ENCODE results near the gene CFAP57.
A peak's percentile ranks its signal among the peaks of the same experiment; 100 is the strongest.

The CFAP57 gene

DNA sequence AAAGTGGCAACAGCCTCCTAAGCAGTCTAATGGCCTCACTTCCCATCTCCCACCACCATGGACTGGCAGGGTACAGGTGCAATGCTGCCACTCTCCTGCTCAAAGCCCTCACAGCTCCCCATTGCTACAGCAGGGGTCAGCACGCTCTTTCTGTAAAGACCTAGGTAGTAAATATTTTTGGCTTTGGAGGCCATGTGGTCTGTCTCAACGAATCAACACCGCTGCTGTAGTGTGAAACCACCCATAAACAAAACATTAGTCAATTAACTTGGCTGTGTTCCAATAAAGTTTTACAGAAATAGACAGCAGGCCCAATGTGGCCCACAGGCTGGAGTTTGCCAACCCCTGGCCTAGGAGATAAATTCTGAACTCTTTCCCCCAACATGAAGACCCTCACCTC, 53.0 kb downstream of the CFAP57 start:
- no peak for DNase-seq (ENCODE audit: low read depth in 2 of 2)

DNA sequence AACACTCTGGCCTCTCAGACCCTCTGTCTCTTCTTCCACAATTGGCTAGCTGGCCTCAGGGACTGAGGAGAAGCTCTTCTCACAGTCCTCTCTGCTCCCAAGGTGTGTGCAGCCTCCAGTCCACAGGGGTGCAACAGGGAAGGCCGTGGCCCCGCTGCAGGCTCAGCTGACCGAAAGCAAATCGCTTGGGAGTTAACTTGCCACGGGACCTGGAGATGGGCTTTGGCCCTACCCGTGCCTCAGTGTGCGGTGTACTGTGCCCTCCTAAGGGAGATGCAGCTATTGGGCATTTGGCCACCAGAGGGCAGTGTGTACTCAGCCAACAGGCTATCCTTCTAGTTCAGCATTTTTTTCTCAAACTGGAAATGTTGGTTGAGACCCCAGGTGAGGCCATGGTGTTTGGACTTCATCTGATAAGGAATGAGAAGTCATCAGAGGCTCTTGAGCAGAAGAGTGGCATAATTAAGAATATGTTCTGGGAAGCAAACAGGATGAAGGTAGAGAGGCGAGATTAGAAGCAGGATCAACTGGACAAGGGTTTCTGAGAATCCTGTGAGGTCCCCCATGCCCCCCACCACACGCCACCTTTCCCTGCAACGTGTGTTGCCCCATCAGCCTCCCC, 55.1 kb downstream of the CFAP57 start:
- peak; percentile 58 to 85 for DNase-seq (ENCODE audit: low read depth in 2 of 2)

DNA sequence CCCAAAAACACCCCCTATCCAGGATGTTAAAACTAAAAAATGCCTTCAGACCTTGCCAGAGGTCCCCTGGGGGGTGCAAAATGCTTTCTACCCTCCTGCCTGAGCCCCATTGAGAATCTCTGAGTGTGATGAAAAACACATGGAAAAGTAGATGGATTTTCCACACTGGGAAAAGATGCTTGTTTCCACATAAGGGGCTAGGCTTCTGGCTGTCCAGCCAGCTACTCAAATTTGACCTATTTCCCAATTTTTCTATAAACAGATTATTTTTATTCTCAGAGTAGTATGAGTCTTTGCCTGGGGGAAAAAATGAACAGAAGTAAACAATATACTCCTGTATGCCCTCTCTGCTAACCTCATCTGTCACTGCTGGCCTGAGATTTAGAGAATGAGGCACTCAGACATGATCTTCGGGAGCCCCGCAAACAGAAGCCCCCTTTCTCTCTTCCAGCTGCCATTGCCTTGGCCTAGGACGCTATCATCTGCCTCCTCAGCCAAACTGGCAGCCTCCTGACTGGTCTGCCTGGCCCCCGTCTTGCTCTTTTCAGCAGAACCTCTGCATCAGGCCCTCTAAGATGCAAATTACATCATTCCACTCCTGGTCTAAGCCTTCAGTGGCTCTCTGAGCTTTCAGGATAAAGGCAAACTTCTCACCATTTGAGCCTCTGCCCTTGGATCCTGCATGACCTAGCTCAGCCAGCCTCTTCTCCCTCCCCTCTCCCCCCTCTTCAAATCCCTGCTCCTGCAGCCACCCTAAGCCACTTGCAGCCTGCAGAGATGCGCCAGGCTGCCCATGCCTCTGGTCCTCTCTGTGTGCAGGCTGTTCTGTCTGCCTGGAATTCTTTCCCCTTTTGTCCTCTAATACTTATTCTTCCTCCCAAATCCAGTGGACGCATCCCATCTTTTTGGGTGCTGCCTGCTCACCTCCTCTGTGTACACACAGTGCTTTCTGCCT, 58.0 kb downstream of the CFAP57 start:
- no peak for DNase-seq (ENCODE audit: low read depth in 2 of 2)

DNA sequence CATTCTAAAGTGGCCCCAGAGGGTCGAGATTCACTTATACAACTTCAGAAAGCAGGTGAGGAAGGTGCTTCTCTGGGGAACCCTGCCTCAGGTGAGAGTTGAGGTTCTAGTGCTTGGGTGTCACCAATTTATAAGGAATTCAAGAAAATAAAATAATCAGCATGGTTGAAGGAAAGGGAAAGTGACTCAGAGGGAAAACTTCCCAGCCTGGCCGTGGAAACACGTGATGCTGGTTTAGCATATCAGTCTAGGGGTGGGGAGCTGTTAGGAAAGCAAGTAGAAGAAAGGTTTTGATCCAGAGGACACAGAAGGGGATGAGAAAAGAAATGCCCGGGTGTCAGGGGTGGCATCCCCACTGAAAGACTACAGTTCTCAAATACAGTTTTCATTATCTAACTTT, 59.9 kb downstream of the CFAP57 start:
- no peak for DNase-seq (ENCODE audit: low read depth in 2 of 2)

DNA sequence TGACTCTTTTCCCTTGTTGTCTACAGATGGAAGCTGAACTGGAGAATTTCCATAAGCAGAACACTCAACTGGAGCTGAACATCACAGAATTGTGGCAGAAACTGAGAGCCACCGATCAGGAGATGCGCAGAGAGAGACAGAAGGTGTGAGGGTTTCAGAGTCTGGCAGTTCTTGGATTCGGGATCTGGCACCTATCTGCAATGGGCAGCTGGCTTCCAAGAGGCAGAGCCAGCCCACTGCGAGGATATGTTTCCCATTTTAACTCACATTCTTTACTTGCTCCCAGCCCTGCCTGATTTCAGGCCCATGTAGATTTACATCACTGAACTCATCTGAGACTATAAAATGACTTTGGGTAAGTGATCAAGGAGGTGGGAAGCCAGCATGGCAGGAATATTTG, 60.4 kb downstream of the CFAP57 start:
- no peak for DNase-seq (ENCODE audit: low read depth in 2 of 2)

DNA sequence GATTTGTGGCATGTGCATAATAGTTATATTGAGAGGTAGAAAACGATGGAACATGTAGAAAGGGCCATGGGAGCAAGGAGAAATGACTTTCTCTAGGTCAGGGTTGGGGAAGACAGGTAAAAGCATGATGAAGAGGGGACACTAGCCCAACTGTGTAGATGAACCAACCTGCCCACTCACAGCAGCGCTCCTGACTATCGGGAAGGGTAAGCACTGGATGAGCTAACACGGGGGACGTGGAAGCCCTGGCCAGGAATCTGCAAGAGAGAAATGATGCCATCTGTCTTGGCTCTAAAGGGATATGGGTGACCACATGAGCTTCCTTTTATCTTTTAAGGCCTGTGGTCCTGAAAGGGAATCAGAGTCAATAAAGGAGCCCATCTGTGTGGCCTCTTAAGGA, 61.5 kb downstream of the CFAP57 start:
- no peak for DNase-seq (ENCODE audit: low read depth in 2 of 2)

DNA sequence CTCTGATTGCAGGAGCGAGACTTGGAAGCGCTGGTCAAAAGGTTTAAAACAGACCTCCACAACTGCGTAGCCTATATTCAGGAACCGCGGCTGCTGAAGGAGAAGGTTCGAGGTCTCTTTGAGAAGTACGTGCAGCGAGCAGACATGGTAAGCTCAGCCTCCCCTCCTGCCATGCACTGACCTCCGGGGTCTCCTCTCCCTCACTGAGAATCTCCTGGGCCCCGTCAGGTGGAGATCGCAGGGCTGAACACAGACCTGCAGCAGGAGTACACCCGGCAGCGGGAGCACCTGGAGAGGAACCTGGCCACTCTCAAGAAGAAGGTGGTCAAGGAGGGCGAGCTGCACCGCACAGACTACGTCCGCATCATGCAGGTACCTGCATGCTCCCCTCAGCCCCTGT, 62.1 kb downstream of the CFAP57 start:
- no peak for DNase-seq (ENCODE audit: low read depth in 2 of 2)

DNA sequence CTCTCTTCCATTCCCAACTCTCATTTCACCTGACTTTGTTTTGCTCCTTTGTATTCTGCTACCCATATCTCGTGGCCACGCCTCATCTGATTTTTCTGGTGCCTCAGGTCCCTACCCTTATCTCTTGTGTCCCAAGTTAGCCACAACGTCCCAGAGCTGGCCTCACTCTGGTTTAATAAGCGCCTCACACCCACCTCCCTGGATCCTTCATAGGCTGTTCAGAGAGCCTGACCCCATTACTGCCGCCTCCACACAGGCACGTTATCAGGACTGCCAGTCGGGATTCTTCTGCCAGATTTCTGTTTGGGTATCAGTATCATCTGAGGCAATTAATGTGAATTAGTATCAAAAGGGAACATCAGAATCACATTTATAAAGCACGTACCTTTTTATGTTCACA, 62.9 kb downstream of the CFAP57 start:
- DNase-seq (ENCODE audit: low read depth in 2 of 2), result no peak

DNA sequence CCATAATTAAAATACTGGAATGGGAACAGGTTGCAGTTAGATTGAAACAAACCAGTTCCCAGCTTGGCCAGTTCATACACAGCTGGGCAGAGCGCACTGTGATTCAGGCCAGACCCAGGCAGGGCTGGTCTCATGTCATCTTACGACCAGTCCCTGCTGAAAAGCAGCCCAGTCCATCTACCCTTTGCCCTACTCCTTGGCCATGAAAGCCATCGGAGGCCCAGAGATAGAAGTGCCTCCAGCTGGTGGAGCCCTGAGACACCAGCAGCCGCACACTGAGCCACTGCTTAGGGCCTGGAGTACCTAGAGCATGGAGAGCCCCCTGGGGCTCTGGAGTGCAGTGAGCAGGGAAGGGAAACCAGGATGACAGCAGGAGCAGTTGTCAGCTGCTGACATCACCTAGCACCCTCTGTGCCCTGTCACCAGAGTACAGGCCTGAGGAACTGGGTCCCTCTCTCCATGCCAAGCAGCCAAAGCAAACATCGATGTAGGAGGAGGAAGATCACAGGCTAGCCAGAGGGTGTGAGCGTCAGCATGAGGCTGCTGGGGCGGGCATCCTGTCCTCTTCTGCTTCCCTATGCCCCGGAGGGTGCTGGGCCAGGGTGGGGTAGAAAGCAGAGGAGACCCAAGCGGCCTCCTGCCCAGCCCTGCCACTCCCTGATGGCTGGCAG, 63.5 kb downstream of the CFAP57 start:
- no peak for DNase-seq (ENCODE audit: low read depth in 2 of 2)

DNA sequence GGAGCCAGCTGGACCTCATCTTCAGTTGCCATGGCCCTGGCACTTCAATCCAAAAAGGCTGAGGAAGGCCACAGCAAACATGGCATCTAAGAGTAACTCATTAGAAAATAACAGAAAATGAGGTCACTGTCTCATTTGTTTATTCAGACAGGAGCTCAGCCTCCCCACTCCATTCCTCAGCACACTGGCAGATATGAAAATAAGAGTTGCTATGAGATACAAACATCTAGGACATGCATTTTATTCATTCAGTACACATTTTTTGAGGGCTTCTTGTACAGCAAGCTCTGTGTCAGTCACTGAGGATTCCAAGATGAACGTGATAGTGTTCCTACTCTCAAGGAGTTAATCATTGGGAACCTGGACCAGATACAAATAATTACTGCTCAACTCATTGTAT, 65.0 kb downstream of the CFAP57 start:
- DNase-seq (ENCODE audit: low read depth in 2 of 2), result no peak

DNA sequence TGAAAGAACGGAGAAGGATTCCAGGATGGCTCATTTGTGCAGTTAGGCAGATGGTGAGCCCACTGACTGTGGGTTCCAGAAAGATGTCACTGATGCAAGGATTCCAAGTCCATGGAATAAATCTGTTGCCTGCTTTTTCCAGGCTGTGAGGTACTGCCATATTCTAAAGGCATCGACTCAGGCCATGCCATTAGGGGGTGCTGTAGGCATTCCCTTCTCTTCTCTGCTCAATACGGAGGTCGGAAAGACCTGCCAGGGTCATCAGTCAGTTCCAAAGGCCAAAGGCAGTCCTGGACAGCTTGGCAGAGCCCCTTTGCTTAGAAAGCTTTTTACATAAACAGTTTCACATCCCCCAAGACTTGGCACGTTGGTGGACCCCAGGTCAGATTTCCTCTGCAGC, 66.0 kb downstream of the CFAP57 start:
- DNase-seq (ENCODE audit: low read depth in 2 of 2), result no peak

DNA sequence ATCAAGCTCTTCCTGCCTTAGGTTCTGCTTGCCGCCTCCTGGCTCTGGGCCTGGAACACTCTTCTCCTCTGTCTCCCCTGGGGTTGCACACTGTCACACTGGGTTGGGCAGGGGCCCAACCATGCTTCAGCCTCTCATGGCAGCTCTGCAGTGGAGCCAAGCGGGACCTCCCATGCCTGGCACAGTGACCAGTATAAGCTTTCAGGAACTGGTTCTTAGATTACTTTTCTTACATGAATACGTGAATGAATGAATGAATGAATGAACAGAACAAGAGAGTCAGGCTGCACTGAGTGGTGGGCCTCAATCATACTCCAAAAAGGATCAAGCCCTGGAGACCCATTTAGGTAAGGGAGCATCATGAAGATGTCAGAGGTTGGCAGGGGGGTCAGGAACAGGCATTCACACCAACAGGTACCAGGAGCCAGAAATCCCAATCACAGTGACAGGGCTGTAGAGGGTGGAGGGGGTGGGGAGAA, 66.9 kb downstream of the CFAP57 start:
- DNase-seq (ENCODE audit: low read depth in 2 of 2), result no peak

DNA sequence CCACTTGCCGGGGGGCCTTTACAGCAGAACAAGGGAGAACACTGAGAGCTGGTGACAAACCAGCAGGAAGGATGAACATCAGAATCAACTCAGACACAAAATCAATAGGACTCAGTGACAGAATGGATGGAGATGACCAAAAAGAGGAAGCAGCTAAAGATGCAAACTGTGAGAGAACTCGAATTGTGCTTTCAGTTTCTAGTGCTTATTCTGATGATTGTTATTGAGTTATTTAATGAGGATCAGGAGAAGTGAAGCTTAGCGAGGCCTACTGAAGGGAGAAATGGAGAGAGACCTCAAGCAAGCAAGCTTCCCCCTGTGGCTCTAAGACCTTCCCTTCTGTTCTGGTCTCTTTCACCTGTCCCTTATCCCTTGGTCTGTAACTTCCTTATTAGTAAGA, 67.4 kb downstream of the CFAP57 start:
- no peak for DNase-seq (ENCODE audit: low read depth in 2 of 2)

DNA sequence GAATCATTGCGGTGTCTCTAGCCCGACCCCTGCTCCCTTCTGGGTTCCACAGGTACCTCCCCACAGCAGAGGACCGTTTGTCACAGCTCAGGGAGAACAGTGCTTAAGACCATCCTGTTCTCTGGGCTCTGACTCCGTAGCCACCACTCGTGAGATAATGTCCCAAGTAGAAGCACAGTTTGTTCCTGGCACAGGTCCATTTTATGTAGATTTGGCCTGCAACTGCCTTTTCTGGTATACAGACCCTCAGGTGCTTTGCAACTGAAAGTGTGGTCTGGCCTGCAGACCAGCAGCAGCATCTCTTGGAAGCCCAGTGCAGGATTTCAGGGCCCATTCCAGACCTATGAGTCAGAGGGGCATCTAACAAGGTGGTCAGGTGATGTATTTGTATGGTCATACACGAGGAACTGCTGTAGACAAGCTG, 69.3 kb downstream of the CFAP57 start:
- no peak for DNase-seq (ENCODE audit: low read depth in 2 of 2)

DNA sequence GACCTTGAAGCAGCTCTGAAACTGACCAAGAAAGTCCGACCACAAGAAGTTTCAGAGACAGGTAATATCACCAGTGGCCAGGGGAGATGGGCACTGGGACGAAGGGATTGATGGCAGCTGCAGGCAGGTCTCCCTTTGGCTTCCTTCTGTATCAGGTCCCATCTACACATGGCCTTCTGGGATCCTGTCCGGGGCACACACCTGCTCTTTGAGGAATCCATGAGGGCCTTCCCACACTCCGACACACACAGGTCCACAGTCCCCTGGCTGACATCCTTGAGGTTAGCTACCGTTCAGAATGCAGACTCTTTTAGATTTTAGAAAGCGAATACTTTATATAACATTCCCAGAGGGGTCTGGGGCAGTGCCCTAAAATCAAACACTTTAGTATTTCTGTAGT, 71.2 kb downstream of the CFAP57 start:
- DNase-seq (ENCODE audit: low read depth in 2 of 2), result no peak

DNA sequence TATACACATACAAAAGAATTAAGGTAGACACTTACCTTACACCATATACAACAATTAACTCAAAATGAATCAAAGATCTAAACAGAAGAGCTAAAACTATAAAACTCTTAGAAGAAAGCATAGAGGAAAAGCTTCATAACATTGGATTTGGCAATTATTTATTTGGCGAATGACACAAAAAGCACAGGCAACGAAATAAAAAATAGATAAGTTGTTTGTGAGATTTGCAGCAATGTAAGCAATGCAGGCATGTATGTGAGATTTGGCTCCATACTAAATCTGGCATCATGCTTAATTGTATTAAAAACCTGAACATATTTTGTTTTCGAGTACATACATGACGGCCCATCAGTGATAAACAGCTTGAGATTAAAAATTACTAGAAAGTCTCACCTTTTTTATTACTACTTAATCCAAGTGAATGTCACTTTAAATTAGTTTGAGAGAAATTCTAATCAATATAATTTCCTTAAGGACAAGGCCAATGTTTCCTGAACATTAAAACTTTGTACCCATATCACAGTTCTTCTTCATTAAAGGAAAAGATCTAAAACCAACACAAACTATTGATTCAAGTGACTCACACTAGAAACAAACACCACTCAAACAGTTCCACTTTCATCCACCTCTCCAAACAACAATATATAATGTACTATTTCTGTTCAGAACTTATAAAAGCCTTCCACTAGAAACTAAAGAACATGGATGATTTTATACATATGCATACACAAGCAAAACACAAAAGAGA, 74.5 kb downstream of the CFAP57 start:
- no peak for DNase-seq (ENCODE audit: low read depth in 2 of 2)

DNA sequence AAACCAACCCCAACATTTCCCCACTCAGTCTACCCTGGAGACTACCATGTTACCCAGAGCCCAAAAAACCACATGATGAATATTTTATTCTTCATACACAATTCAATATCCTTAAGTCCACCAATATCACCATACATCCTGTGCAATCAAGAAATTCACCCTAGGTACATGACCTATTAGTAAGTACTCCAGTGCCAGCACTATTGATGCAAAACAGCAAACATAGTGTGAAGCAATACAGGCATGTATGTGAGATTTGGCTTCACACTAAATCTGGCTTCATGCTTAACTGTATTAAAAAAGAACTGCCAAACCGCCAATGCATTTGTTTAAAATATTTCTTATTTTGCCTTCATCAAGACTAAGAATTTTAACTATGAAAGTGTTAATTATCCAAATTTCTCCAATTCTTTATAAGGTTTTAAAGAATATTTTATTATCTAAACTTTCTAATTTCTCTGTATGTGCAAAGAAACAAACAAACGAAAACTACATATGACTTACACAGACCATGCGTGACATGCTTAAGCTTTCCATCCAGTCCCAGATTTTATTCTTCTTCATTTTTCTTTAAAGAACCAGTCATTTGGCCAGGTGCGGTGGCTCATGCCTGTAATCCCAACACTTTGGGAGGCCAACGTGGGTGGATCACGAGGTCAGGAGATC, 75.3 kb downstream of the CFAP57 start:
- DNase-seq (ENCODE audit: low read depth in 2 of 2), result no peak

DNA sequence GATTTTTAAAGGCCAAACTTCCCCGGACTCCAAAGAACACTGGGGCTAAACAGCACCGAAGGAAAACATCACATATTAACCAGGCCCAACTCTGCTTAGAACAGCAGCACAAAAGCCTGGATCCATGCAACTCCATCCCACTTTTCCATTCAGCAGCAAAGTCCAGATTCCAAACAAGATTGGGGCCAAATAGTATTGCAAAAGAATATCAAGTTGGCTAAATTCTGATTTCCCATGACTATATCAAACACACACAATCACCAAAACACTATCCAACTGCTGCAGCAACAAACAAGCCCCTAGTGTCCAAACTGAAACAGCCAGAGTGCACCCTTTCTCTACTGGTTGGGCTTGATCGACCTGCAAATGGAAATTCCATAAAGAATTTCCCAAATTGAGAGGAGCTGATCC, 78.2 kb downstream of the CFAP57 start:
- no peak for DNase-seq (ENCODE audit: low read depth in 2 of 2)

DNA sequence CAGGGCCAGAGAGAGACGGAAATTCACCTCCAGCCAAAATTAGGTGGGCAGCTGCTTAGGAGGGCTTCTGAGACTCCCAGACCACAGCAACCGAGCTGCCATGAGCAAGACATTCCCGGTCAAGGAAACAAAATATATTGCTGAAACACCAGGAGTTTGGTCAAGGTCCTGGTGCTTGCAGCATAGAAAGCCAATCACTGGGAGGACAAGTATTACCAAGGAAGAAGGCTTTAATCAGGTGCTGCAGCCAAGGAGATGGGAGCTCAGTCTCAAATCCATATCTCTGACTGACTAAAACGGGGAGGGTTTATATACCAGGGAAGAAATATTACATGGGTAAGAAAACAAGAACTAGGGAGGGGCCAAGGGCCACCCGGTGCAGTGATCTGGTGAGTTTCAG, 78.9 kb downstream of the CFAP57 start:
- no peak for DNase-seq (ENCODE audit: low read depth in 2 of 2)

DNA sequence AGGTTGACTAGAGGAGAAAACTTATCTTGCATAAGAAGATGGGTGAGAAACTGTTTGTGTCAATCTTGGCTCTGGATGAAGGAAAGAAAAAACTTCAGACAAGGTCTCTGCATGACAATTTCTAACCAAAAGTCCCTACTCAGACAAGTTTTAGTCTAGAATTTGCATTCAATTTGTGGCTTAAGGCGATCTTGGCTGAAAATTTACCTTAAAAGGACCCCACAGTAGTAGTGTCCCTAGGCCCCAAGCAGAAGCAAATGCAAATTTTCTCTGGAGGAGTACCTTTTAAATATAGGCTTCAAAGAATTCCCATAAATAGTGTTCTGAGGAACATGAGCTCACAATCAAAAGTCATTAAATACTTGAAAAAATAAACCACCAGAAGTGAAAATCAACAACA, 80.1 kb downstream of the CFAP57 start:
- DNase-seq (ENCODE audit: low read depth in 2 of 2), result no peak

DNA sequence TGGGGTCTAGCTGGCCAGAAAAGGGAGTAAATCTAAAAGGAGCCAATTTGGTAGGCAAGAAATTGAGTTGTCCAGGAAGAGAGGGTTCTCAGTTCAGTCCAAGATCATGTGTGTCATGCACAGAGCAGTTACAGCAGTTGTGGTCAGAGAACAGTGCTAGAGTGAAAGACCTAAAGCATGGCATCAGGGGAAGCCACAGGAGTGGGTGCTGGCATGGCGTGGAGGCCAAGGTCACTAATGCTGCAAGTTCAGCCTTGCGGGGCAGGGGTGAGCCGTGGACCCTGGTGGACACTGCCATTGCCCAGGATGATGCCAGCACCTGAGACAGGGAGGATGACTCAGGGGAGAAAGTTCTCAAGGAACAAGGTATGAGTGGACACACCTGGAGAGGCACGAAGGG, 81.0 kb downstream of the CFAP57 start:
- DNase-seq (ENCODE audit: low read depth in 2 of 2), result no peak

All from stimulated activated CD4-positive, alpha-beta T cell treated with anti-CD3 and anti-CD28 coated beads, Interleukin-1b, Interleukin-23, amount 100 ng/mL, for 1 hour (primary cell).